GM03348 (cell line): ENCODE data around the gene CLDN17.

Source experiments
- DNase-seq: peaks from one replicate; pipeline ENCODE4 v3.0.0; 2012; ENCODE audit warnings: low spot score

The CLDN17 gene

DNA sequence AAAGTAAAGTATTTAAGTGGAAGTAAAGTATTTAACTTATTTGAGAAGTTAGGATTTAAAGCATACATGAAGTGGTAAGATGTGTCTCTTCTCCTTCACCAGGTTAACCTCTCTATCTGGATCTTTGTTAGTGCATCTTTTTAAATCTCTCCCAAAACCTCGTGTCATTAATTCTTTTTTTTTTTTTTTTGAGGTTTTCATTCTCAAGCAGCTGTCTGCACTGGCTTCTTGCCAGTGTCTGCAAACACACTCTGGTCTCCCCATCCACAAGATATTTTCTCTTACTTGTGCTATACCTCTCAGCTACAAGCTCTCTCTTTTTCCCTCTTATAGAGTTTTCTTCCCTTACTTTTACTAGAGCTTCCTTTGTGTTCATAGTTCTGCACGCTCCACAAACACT is 49.0 kb downstream of the CLDN17 start:
- no peak for DNase-seq

DNA sequence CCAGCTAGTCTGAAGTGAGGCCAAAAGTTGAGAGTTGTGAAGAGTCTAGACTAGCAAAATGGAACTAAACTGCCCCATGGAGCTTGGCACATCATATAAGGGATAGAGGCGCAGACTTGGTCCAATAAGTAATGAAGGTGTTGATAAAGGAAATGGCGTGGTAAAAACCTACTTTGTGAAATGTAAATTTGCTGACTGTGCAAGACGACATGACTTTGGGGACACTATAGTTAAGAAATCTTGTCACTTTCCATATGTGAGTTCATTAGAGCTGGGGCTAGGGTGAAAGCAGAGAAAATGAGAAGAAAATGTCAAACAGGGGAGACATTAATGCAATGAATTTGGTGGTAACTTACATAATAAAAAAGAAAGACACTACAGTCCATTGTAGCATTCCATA is 50.1 kb downstream of the CLDN17 start:
- DNase-seq, result no peak
